Right lobe of liver (tissue), 6 donors: Measurements from ENCODE around the gene SSH2. TPM values are rescaled to one million over a fixed set of nuclear protein-coding genes. Genes with fewer than 3 reads are reported as not detected.

Experiments used
- ATAC-seq, 4 donors: fragments of 200-7000 bp; cut with Tn5 transposase; one replicate each; pipeline ENCODE4 v1.9.1; 2020; ENCODE audit warnings: mild to moderate bottlenecking in 4 of 4, moderate library complexity in 4 of 4
- DNase-seq, 3 donors: peaks; one replicate each; pipeline ENCODE4 v3.0.0-alpha.2; 2020
- H3K27ac ChIP-seq, 3 donors: fragments of 200-600 bp; one replicate each; pipeline ENCODE4 v1.8.0; 2022
- H3K27me3 ChIP-seq, 2 donors: fragments of 200-600 bp; one replicate each; pipeline ENCODE4 v1.8.0; 2022
- H3K36me3 ChIP-seq, 4 donors: fragments of 200-600 bp; sonication (generic) in 1 of 4; one replicate each; pipeline versions ENCODE4 v1.5.1 to v1.8.0; 2017 to 2022; ENCODE audit warnings: control low read depth in 1 of 4
- H3K4me1 ChIP-seq, 4 donors: fragments of 200-600 bp; sonication (generic) in 1 of 4; one replicate each; pipeline versions ENCODE4 v1.5.1 to v1.8.0; 2017 to 2022; ENCODE audit warnings: control low read depth in 1 of 4
- H3K4me3 ChIP-seq, 3 donors: fragments of 200-600 bp; one replicate each; pipeline ENCODE4 v1.8.0; 2022
- H3K9me3 ChIP-seq, 4 donors: fragments of 200-600 bp; sonication (generic) in 1 of 4; one replicate each; pipeline versions ENCODE4 v1.5.1 to v1.8.0; 2017 to 2022; ENCODE audit warnings: control low read depth in 1 of 4
- CTCF ChIP-seq, 4 donors: fragments of 200-600 bp in 3 of 4; fragments of 450-650 bp in 1 of 4; IDR thresholded peaks; one replicate each; pipeline versions ENCODE4 v1.5.1 to v1.8.0; 2016 to 2022; ENCODE audit warnings: antibody characterized with exemption in 4 of 4, mild to moderate bottlenecking in 2 of 4
- POLR2A ChIP-seq: fragments of 450-650 bp; IDR thresholded peaks from one replicate; pipeline ENCODE4 v1.6.1; 2017; ENCODE audit warnings: antibody characterized with exemption, mild to moderate bottlenecking
- WGBS: methylation state at CpG from one replicate; pipeline ENCODE4 v1.1.6; 2018; ENCODE audit warnings: low coverage, low lambda C conversion rate; ENCODE audit not compliant: insufficient coverage; ENCODE audit errors: missing lambda C conversion rate; 5-methylcytosine and 5-hydroxymethylcytosine counted together
- intact Hi-C, 2 donors: fragments of 100-400 bp; cut with DNase I; formaldehyde crosslinking; loops; one replicate each; pipeline versions ENCODE4 v1.11.2 to v1.14.1; 2022
- total RNA-seq, 6 experiments: library from RNA; depleted of rRNA in 2 of 6; stranded (reverse); fragments of >200 nt in 2 of 6; fragmentation: NEBNext Ultra II Directional in 3 of 6; extraction: Animal tissue kit (Norgen Biotek cat#: 25700) in 3 of 6; gene quantifications; one replicate each; pipeline versions ENCODE4 v1.1.0 to v1.2.4, GENCODE V29; 2016 to 2023
- donor health status: DM: no; HTN: yes; CAD: no.
- donor health status: DM: no; HTN: no; CAD: no.
- donor health status: DM: no; HTN: no; CAD: no.
- donor health status: DM: no; HTN: yes; CAD: no.
- donor health status: DM: no; HTN: yes; CAD: no.

SSH2 gene
- total RNA-seq, 6 experiments from 2014 or later: 8.0 to 12.7 (median 10.5) TPM

- WGBS: 71% methylated on average over 2 of the region's 2 CpGs
- no peak for DNase-seq
- no peak for ATAC-seq
- no peaks in the 10 kb centered on the region for H3K36me3 ChIP-seq
- intact Hi-C loops: loop anchor here (10.0 kb wide), 1 partner anchor 148 kb away; the partner anchor contains the start of gene CORO6 (in 2 of the 2)
- H3K27ac ChIP-seq: no peak overlapping the region
- H3K27me3 ChIP-seq: no peaks in the 10 kb centered on the region
- no peaks in the 10 kb centered on the region for H3K4me1 ChIP-seq
- no peak for TF ChIP-seq POLR2A
- TF ChIP-seq CTCF (IDR thresholded peaks at IDR 0.05): no peak
- no peak overlapping the region for H3K4me3 ChIP-seq
- H3K9me3 ChIP-seq: no peaks in the 10 kb centered on the region
Measured at GRCh38 chr17:29772981-29773380, 157.0 kb downstream of the SSH2 start.

- Histone ChIP-seq H3K9me3 (no peaks in the 10 kb centered on the region), H3K4me3 (no peak overlapping the region), H3K36me3 (no peaks in the 10 kb centered on the region), H3K4me1 (peaks cover 0 to 8% (median 0%) of the 10 kb centered on the region in 4 donors), H3K27ac (no peak overlapping the region), H3K27me3 (no peaks in the 10 kb centered on the region)
- DNase-seq (no peak), ATAC-seq (no peak)
- intact Hi-C loops: loop anchor here (10.0 kb wide), 1 partner anchor 147 kb away; the partner anchor contains the start of gene CORO6 (in 2 of the 2)
- WGBS: 67% methylated on average over 1 of the region's 1 CpG
- TF ChIP-seq POLR2A (no peak), CTCF (IDR thresholded peaks at IDR 0.05) (no peak)
Measured at GRCh38 chr17:29771546-29771945, 158.5 kb downstream of the SSH2 start.

- H3K4me1 ChIP-seq: peaks cover 0 to 8% (median 0%) of the 10 kb centered on the region in 4 donors
- ATAC-seq (no peak), DNase-seq (no peak)
- H3K27ac ChIP-seq: no peak overlapping the region
- no peaks in the 10 kb centered on the region for H3K36me3 ChIP-seq
- H3K4me3 ChIP-seq: no peak overlapping the region
- intact Hi-C loops: no loop called here
- H3K27me3 ChIP-seq: no peaks in the 10 kb centered on the region
- H3K9me3 ChIP-seq: no peaks in the 10 kb centered on the region
- TF ChIP-seq CTCF (IDR thresholded peaks at IDR 0.05): no peak
- no peak for TF ChIP-seq POLR2A
Measured at GRCh38 chr17:29769225-29769624, 160.8 kb downstream of the SSH2 start.

GRCh38 chr17:29766796-29767327 lies 163.2 kb downstream of the SSH2 start:
- intact Hi-C loops: no loop called here
- Histone ChIP-seq H3K36me3 (no peaks in the 10 kb centered on the region), H3K27me3 (no peaks in the 10 kb centered on the region), H3K4me1 (peaks cover 0 to 8% (median 0%) of the 10 kb centered on the region in 4 donors), H3K27ac (no peak overlapping the region), H3K4me3 (no peak overlapping the region), H3K9me3 (no peaks in the 10 kb centered on the region)
- ATAC-seq: no peak
- DNase-seq: no peak
- TF ChIP-seq POLR2A: no peak
- no peak for TF ChIP-seq CTCF (IDR thresholded peaks at IDR 0.05)

- 92% methylated on average over 1 of the region's 1 CpG for WGBS
- TF ChIP-seq POLR2A: no peak
- no peak for TF ChIP-seq CTCF (IDR thresholded peaks at IDR 0.05)
- no peaks in the 10 kb centered on the region for H3K27me3 ChIP-seq
- H3K4me1 ChIP-seq: peaks cover 0 to 8% (median 0%) of the 10 kb centered on the region in 4 donors
- intact Hi-C loops: no loop called here
- H3K36me3 ChIP-seq: no peaks in the 10 kb centered on the region
- no peak overlapping the region for H3K27ac ChIP-seq
- DNase-seq (no peak), ATAC-seq (no peak)
- no peaks in the 10 kb centered on the region for H3K9me3 ChIP-seq
- no peak overlapping the region for H3K4me3 ChIP-seq
Measured at GRCh38 chr17:29764748-29765147, 165.3 kb downstream of the SSH2 start.
